NCI-H146 (cell line): ENCODE data around the gene UCP2.
"Not testable (repeated sequence)": the region's sequence is repeated elsewhere in the genome, so short reads cannot be mapped to it uniquely, and the experiment has no call there.

Experiments
- DNase-seq: peaks from one replicate; lab custom pipeline; 2025; lab: John Stamatoyannopoulos, UW

Gene UCP2

GRCh38 chr11:73944085-73944484 is 38.6 kb downstream of the UCP2 start:
- no peak for DNase-seq

- DNase-seq, result no peak
These were observed 40.6 kb downstream of the UCP2 start for GRCh38 chr11:73942010-73942409.

GRCh38 chr11:73940801-73941570 is 41.7 kb downstream of the UCP2 start:
- no peak for DNase-seq

GRCh38 chr11:73939096-73939495 is 43.5 kb downstream of the UCP2 start:
- DNase-seq, result no peak

- not testable (repeated sequence) for DNase-seq
These were observed 46.6 kb downstream of the UCP2 start for GRCh38 chr11:73936047-73936446.

- no peak for DNase-seq
These were observed 49.9 kb downstream of the UCP2 start for GRCh38 chr11:73932781-73933180.

GRCh38 chr11:73931951-73932350 is 50.7 kb downstream of the UCP2 start:
- DNase-seq, result no peak

- peak; percentile 48 for DNase-seq
These were observed 51.5 kb downstream of the UCP2 start for GRCh38 chr11:73931039-73931645.

GRCh38 chr11:73929388-73929787 is 53.3 kb downstream of the UCP2 start:
- DNase-seq, result no peak
